Upper lobe of left lung (tissue), 6 donors: ENCODE measurements around the gene FMNL2. TPM values are rescaled to one million over a fixed set of nuclear protein-coding genes. Genes with fewer than 3 reads are reported as not detected.

Source experiments
- ATAC-seq, 2 donors: fragments of 200-7000 bp; cut with Tn5 transposase; one replicate each; pipeline ENCODE4 v1.9.1; 2022; ENCODE audit warnings: mild to moderate bottlenecking in 2 of 2, moderate library complexity in 2 of 2; ENCODE audit not compliant: low FRiP score in 2 of 2
- DNase-seq, 2 donors: peaks; one replicate each; pipeline ENCODE4 v3.0.0-alpha.2; 2019 to 2020
- H3K27ac ChIP-seq, 4 donors: fragments of 200-600 bp; sonication (generic); one replicate each; pipeline ENCODE4 v1.5.1; 2016 to 2019
- H3K27me3 ChIP-seq, 4 donors: fragments of 200-600 bp; sonication (generic); one replicate each; pipeline ENCODE4 v1.5.1; 2017 to 2019
- H3K36me3 ChIP-seq, 4 donors: fragments of 200-600 bp; sonication (generic); one replicate each; pipeline ENCODE4 v1.5.1; 2016 to 2019
- H3K4me1 ChIP-seq, 4 donors: fragments of 200-600 bp; sonication (generic); one replicate each; pipeline ENCODE4 v1.5.1; 2018 to 2019
- H3K4me3 ChIP-seq, 4 donors: fragments of 200-600 bp; sonication (generic); one replicate each; pipeline ENCODE4 v1.5.1; 2017 to 2019; ENCODE audit warnings: mild to moderate bottlenecking in 2 of 4, moderate library complexity in 1 of 4
- H3K9me3 ChIP-seq, 4 donors: fragments of 200-600 bp; sonication (generic); one replicate each; pipeline ENCODE4 v1.5.1; 2018 to 2019
- EP300 ChIP-seq, 4 donors: sonication (generic); formaldehyde crosslinking; IDR thresholded peaks; one replicate each; pipeline ENCODE4 v1.5.1; 2017; ENCODE audit warnings: antibody characterized with exemption in 4 of 4, control low read depth in 2 of 4
- POLR2A ChIP-seq, 4 donors: fragments of 450-650 bp; IDR thresholded peaks; one replicate each; pipeline ENCODE4 v1.5.1; 2016 to 2017; ENCODE audit warnings: antibody characterized with exemption in 4 of 4, mild to moderate bottlenecking in 2 of 4
- POLR2AphosphoS5 ChIP-seq, 2 donors: sonication (generic); formaldehyde crosslinking; IDR thresholded peaks; one replicate each; pipeline ENCODE4 v1.5.1; 2017; ENCODE audit warnings: antibody characterized with exemption in 2 of 2
- WGBS, 2 donors: methylation state at CpG; one replicate each; pipeline ENCODE4 v1.1.5; 2017 to 2018; 5-methylcytosine and 5-hydroxymethylcytosine counted together
- total RNA-seq, 6 donors: library from RNA; depleted of rRNA in 4 of 6; stranded (reverse); fragments of >200 nt in 4 of 6; gene quantifications; one replicate each; pipeline versions ENCODE4 v1.1.0 to v1.2.1, GENCODE V29; 2016 to 2021
- TF ChIP-seq, protein P1 (sequence below), 6 experiments: fragments of 450-650 bp in 4 of 6; fragments of 200-600 bp in 2 of 6; sonication (generic) in 2 of 6; IDR thresholded peaks; one replicate each; pipeline ENCODE4 v1.5.1; 2016 to 2019; ENCODE audit warnings: antibody characterized with exemption in 6 of 6
- donor health status: DM: no; HTN: no; CAD: no; lungs with moderate emphysema.
- donor health status: DM: no; HTN: yes; CAD: no; lungs with severe emphysema.

Gene FMNL2
- total RNA-seq, 6 donors from 2014 or later, result 49.9 to 160 (median 66.9) TPM

DNA sequence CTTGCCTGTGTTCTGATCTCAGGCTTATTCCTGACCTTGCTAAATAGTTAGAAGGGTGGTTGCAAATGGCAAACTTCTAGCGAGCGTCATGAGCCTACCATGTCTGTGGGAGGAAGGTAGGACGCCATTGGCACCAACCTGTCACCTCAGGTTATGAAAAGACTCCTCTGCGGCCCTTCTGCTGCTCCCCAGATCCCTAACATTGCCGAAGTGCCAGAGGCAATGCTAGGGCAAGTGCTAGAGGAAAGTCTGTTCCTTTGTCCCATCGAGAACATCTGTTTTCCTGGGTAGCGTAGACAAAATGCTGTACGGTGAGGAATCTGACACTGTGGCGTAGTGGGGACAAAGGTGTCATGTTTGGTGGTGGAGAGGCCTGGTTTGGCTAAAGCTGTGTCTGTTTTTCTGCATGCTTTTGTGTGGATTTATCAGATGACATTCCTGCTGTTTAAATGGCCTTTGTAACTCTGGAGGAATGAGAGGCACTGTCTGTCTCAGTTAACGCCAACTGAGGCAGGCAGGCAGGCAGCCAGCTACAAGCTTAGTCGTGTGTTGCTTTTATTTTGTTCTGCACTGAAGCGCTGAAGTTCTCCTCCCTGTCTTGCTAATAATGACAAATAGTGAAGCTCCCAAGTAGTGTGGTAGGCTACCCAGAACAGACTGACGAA lies 288.2 kb downstream of the FMNL2 start:
- Histone ChIP-seq H3K9me3 (no peaks in the 10 kb centered on the region), H3K4me3 (no peak overlapping the region), H3K36me3 (peaks cover 0 to 46% (median 21%) of the 10 kb centered on the region in 4 donors), H3K4me1 (no peaks in the 10 kb centered on the region), H3K27me3 (no peaks in the 10 kb centered on the region), H3K27ac (no peak overlapping the region)
- TF ChIP-seq, protein P1, sequence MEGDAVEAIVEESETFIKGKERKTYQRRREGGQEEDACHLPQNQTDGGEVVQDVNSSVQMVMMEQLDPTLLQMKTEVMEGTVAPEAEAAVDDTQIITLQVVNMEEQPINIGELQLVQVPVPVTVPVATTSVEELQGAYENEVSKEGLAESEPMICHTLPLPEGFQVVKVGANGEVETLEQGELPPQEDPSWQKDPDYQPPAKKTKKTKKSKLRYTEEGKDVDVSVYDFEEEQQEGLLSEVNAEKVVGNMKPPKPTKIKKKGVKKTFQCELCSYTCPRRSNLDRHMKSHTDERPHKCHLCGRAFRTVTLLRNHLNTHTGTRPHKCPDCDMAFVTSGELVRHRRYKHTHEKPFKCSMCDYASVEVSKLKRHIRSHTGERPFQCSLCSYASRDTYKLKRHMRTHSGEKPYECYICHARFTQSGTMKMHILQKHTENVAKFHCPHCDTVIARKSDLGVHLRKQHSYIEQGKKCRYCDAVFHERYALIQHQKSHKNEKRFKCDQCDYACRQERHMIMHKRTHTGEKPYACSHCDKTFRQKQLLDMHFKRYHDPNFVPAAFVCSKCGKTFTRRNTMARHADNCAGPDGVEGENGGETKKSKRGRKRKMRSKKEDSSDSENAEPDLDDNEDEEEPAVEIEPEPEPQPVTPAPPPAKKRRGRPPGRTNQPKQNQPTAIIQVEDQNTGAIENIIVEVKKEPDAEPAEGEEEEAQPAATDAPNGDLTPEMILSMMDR (IDR thresholded peaks at IDR 0.05), result no peak
- TF ChIP-seq POLR2AphosphoS5 (IDR thresholded peaks at IDR 0.05) (no peak), POLR2A (IDR thresholded peaks at IDR 0.05) (no peak), EP300 (IDR thresholded peaks at IDR 0.05) (no peak)
- 79 to 81% methylated on average over 13 of the region's 13 CpGs for WGBS, 2 donors
- DNase-seq (no peak), ATAC-seq (no peak)

- Histone ChIP-seq H3K9me3 (no peaks in the 10 kb centered on the region), H3K27me3 (no peaks in the 10 kb centered on the region), H3K4me3 (no peak overlapping the region), H3K4me1 (no peaks in the 10 kb centered on the region), H3K27ac (no peak overlapping the region), H3K36me3 (peaks cover 0 to 46% (median 18%) of the 10 kb centered on the region in 4 donors)
- ATAC-seq (no peak), DNase-seq (no peak)
- WGBS, 2 donors, result 88 to 100% methylated on average over 1 of the region's 2 CpGs
- no peak for TF ChIP-seq POLR2A (IDR thresholded peaks at IDR 0.05)
- no peak for TF ChIP-seq EP300 (IDR thresholded peaks at IDR 0.05)
- no peak for TF ChIP-seq POLR2AphosphoS5 (IDR thresholded peaks at IDR 0.05)
- TF ChIP-seq, protein P1 (IDR thresholded peaks at IDR 0.05), result no peak
Measured at GRCh38 chr2:152623775-152624174, 288.8 kb downstream of the FMNL2 start.

GRCh38 chr2:152624805-152625204 lies 289.8 kb downstream of the FMNL2 start:
- Histone ChIP-seq H3K4me3 (no peak overlapping the region), H3K36me3 (peaks cover 0 to 42% (median 12%) of the 10 kb centered on the region in 4 donors), H3K9me3 (no peaks in the 10 kb centered on the region), H3K27ac (no peak overlapping the region), H3K27me3 (no peaks in the 10 kb centered on the region), H3K4me1 (no peaks in the 10 kb centered on the region)
- DNase-seq, result no peak
- ATAC-seq, result no peak
- WGBS, 2 donors, result 52 to 70% methylated on average over 3 of the region's 3 CpGs
- no peak for TF ChIP-seq POLR2AphosphoS5 (IDR thresholded peaks at IDR 0.05)
- TF ChIP-seq, protein P1 (IDR thresholded peaks at IDR 0.05), result no peak
- no peak for TF ChIP-seq EP300 (IDR thresholded peaks at IDR 0.05)
- TF ChIP-seq POLR2A (IDR thresholded peaks at IDR 0.05), result no peak

GRCh38 chr2:152626911-152627339 lies 292.0 kb downstream of the FMNL2 start:
- Histone ChIP-seq H3K27ac (no peak overlapping the region), H3K9me3 (no peaks in the 10 kb centered on the region), H3K4me3 (no peak overlapping the region), H3K27me3 (no peaks in the 10 kb centered on the region), H3K36me3 (peaks cover 0 to 30% (median 5%) of the 10 kb centered on the region in 4 donors), H3K4me1 (no peaks in the 10 kb centered on the region)
- ATAC-seq, result no peak
- TF ChIP-seq, protein P1 (IDR thresholded peaks at IDR 0.05), result no peak
- no peak for DNase-seq
- 53 to 72% methylated on average over 4 of the region's 4 CpGs for WGBS, 2 donors
